Psoas muscle (tissue), 8 donors: Measurements from ENCODE around the gene NRF1. TPM values are rescaled to one million over a fixed set of nuclear protein-coding genes. Genes with fewer than 3 reads are reported as not detected.
"Not testable (repeated sequence)": the region's sequence is repeated elsewhere in the genome, so short reads cannot be mapped to it uniquely, and the experiment has no call there.

ENCODE experiments used
- ATAC-seq, 4 donors: fragments of 200-7000 bp; cut with Tn5 transposase; one replicate each; pipeline ENCODE4 v1.9.1; 2020; ENCODE audit warnings: moderate library complexity in 3 of 4, mild to moderate bottlenecking in 2 of 4
- DNase-seq, 2 donors: peaks; one replicate each; pipeline ENCODE4 v3.0.0-alpha.2; 2020
- H3K27ac ChIP-seq: fragments of 200-600 bp; one replicate; pipeline ENCODE4 v1.8.0; 2022
- H3K27me3 ChIP-seq, 3 donors: fragments of 200-600 bp in 1 of 3; one replicate each; pipeline versions ENCODE4 v1.6.1 to v1.8.0; 2013 to 2022; ENCODE audit warnings: low read length in 2 of 3, mild to moderate bottlenecking in 2 of 3, moderate library complexity in 1 of 3; ENCODE audit not compliant: insufficient read depth in 3 of 3
- H3K36me3 ChIP-seq, 2 donors: fragments of 200-600 bp in 1 of 2; one replicate each; pipeline versions ENCODE4 v1.6.1 to v1.8.0; 2013 to 2022; ENCODE audit warnings: low read depth in 1 of 2, mild to moderate bottlenecking in 1 of 2, moderate library complexity in 1 of 2; ENCODE audit not compliant: insufficient read depth in 1 of 2
- H3K4me1 ChIP-seq: fragments of 200-600 bp; one replicate; pipeline ENCODE4 v1.8.0; 2022
- H3K4me3 ChIP-seq: fragments of 200-600 bp; one replicate; pipeline ENCODE4 v1.8.0; 2022; ENCODE audit warnings: mild to moderate bottlenecking
- H3K9me3 ChIP-seq: fragments of 200-600 bp; one replicate; pipeline ENCODE4 v1.8.0; 2022
- CTCF ChIP-seq: fragments of 200-600 bp; IDR thresholded peaks from one replicate; pipeline ENCODE4 v1.8.0; 2022; ENCODE audit warnings: antibody characterized with exemption
- WGBS, 3 donors: extraction: QIAGEN DNeasy Blood & Tissue Kit; methylation state at CpG; one replicate each; pipeline versions ENCODE4 v1.1.6 to v1.1.7; 2013; 5-methylcytosine and 5-hydroxymethylcytosine counted together
- intact Hi-C, 2 donors: fragments of 100-400 bp; cut with DNase I; formaldehyde crosslinking; loops; one replicate each; pipeline versions ENCODE4 v1.11.0 to v1.14.2; 2022
- polyA plus RNA-seq, 3 donors: library from polyadenylated mRNA; stranded (reverse); fragments of 200-250 nt; gene quantifications; one replicate each; pipeline ENCODE4 v1.2.3, GENCODE V29; 2013
- total RNA-seq, 4 donors: library from RNA; stranded (reverse); fragmentation: NEBNext Ultra II Directional in 2 of 4; extraction: Animal tissue kit (Norgen Biotek cat#: 25700) in 2 of 4; gene quantifications; one replicate each; pipeline versions ENCODE4 v1.2.1 to v1.2.4, GENCODE V29; 2021 to 2023
- donor health status: healthy with polysubstance abuse.
- donor health status: DM: no; HTN: no; CAD: no; lungs with moderate emphysema.
- donor health status: Bipolar disorder and iron deficiency.
- donor health status: healthy.
- donor health status: DM: yes; HTN: yes; CAD: no.
- donor health status: DM: no; HTN: no; CAD: no.
- donor health status: DM: no; HTN: no; CAD: no.
- donor health status: DM: yes; HTN: yes; CAD: no.

The NRF1 gene
- total and polyA plus RNA-seq, 7 donors: 4.4 to 13.7 (median 10.0) TPM

- H3K27ac ChIP-seq: no peak overlapping the region
- 57 to 62% (median 58%) methylated on average over 9 of the region's 9 CpGs for WGBS, 3 donors
- H3K4me1 ChIP-seq: no peaks in the 10 kb centered on the region
- intact Hi-C loops: no loop called here
- peaks cover 5% of the 10 kb centered on the region for H3K9me3 ChIP-seq
- peaks cover 0 to 43% of the 10 kb centered on the region in 2 donors for H3K36me3 ChIP-seq
- no peaks in the 10 kb centered on the region for H3K27me3 ChIP-seq
- no peak for ATAC-seq
- DNase-seq: no peak
- no peak for TF ChIP-seq CTCF
- no peak overlapping the region for H3K4me3 ChIP-seq
Observed at GRCh38 chr7:129671266-129671665, 59.7 kb downstream of the NRF1 start.

DNA sequence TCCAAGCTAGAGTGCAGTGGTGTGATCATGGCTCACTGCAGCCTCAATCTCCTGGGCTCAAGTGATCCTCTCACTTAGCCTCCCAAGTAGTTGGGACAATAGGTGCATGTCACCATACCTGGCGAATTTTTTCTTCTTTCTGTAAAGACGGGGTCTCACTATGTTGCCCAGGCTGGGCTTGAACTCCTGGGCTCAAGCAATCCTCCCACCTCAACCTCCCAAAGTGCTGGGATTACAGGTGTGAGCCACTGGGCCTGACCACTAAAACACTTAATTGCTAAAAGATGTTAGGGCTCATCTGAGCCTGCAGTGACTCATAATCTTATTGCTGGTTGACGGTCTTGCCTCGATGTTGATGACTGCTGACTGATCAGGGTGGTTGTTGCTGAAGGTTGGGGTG, 63.0 kb downstream of the NRF1 start:
- ATAC-seq, H3K27me3 ChIP-seq, H3K9me3 ChIP-seq, H3K4me1 ChIP-seq, DNase-seq, H3K27ac ChIP-seq, intact Hi-C loops, H3K4me3 ChIP-seq: not testable (repeated sequence)
- WGBS, 3 donors: 96 to 99% (median 98%) methylated on average over 4 of the region's 4 CpGs
- H3K36me3 ChIP-seq: peaks cover 0 to 62% of the 10 kb centered on the region in 2 donors

GRCh38 chr7:129675521-129675920, 64.0 kb downstream of the NRF1 start:
- no peak for TF ChIP-seq CTCF
- Histone ChIP-seq H3K27ac (no peak overlapping the region), H3K9me3 (peaks cover 5% of the 10 kb centered on the region), H3K27me3 (no peaks in the 10 kb centered on the region), H3K4me3 (no peak overlapping the region), H3K4me1 (no peaks in the 10 kb centered on the region), H3K36me3 (peaks cover 0 to 65% of the 10 kb centered on the region in 2 donors)
- intact Hi-C loops: no loop called here
- ATAC-seq: no peak
- 97 to 100% (median 97%) methylated on average over 2 of the region's 2 CpGs for WGBS, 3 donors
- no peak for DNase-seq

DNA sequence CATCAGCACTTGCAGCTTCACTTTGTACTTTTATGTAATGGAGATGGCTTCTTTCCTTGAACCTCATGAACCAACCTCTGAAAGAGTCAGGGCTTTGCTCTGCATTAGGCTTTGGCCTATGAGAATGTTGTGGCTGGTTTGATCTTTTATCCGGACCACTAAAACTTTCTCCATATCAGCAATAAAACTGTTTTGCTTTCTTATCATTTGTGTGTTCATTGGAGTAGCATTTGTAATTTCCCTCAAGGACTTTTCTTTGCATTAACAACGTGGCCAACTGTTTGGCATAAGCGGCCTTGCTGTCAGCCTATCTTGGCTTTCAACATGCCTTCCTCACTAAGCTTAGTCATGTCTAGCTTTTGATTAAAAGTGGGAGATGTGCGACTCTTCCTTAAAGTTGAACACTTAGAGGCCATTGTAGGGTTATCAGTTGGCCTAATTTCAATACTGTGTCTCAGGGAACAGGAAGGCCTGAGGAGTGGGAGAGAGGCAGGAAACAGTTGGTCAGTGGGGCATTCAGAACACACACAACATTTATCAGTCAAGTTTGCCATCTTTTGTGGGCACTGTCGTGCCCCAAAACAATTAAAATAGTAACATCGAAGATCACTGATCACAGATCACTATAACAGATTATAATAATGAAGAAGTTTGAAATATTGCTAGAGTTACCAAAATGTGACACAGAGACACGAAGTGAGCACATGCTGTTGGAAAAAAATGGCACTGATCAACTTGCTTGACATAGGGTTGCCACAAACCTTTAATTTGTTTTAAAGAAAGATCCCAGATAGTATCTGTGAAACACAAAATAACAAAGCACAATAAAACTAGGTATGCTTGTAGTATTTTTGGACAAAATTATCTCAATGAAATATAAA, 64.7 kb downstream of the NRF1 start:
- ATAC-seq: no peak
- DNase-seq: no peak
- H3K27me3 ChIP-seq: no peaks in the 10 kb centered on the region
- peaks cover 5% of the 10 kb centered on the region for H3K9me3 ChIP-seq
- peaks cover 0 to 65% of the 10 kb centered on the region in 2 donors for H3K36me3 ChIP-seq
- intact Hi-C loops: no loop called here
- no peaks in the 10 kb centered on the region for H3K4me1 ChIP-seq
- WGBS, 3 donors: 94 to 95% (median 95%) methylated on average over 7 of the region's 7 CpGs
- H3K4me3 ChIP-seq: no peak overlapping the region
- TF ChIP-seq CTCF: no peak
- H3K27ac ChIP-seq: no peak overlapping the region

GRCh38 chr7:129677796-129678195, 66.3 kb downstream of the NRF1 start:
- Histone ChIP-seq H3K4me1 (no peaks in the 10 kb centered on the region), H3K27me3 (no peaks in the 10 kb centered on the region), H3K9me3 (peaks cover 5% of the 10 kb centered on the region), H3K4me3 (no peak overlapping the region), H3K36me3 (peaks cover 0 to 52% of the 10 kb centered on the region in 2 donors), H3K27ac (no peak overlapping the region)
- ATAC-seq: no peak
- intact Hi-C loops: no loop called here
- no peak for DNase-seq
- TF ChIP-seq CTCF: no peak
- 91 to 94% (median 93%) methylated on average over 4 of the region's 4 CpGs for WGBS, 3 donors
